BE2C (cell line): ENCODE results near the gene SEMA3B.

Experiments
- DNase-seq: peaks from one replicate; pipeline ENCODE4 v3.0.0-alpha.2; 2020
- H3K27me3 ChIP-seq: fragments of 250-450 bp; sonication (Bioruptor Pico); 2 replicates; pipeline ENCODE4 v1.5.1; 2020; ENCODE audit warnings: mild to moderate bottlenecking
- H3K36me3 ChIP-seq: fragments of 250-450 bp; sonication (Bioruptor Pico); 2 replicates; pipeline ENCODE4 v1.5.1; 2020; ENCODE audit warnings: mild to moderate bottlenecking
- H3K4me1 ChIP-seq: fragments of 250-450 bp; sonication (Bioruptor Pico); 2 replicates; pipeline ENCODE4 v1.5.1; 2020
- H3K4me3 ChIP-seq: 2 replicates; pipeline ENCODE4 v1.5.1; 2011; ENCODE audit warnings: low read depth, low read length
- H3K9me3 ChIP-seq: fragments of 250-450 bp; sonication (Bioruptor Pico); 2 replicates; pipeline ENCODE4 v1.5.1; 2020
- CTCF ChIP-seq: IDR thresholded peaks from 2 replicates; pipeline ENCODE4 v1.5.1; 2012; ENCODE audit warnings: mild to moderate bottlenecking, low read depth, low read length

The SEMA3B gene

GRCh38 chr3:50255251-50255615 is 13.7 kb upstream of the SEMA3B start:
- DNase-seq, result no peak
- Histone ChIP-seq H3K4me1 (peaks cover 4% of the 10 kb centered on the region), H3K27me3 (no peaks in the 10 kb centered on the region), H3K4me3 (no peak overlapping the region), H3K9me3 (no peaks in the 10 kb centered on the region), H3K36me3 (peaks cover 4% of the 10 kb centered on the region)
- no peak for TF ChIP-seq CTCF

GRCh38 chr3:50256978-50257890 is 11.7 kb upstream of the SEMA3B start:
- Histone ChIP-seq H3K36me3 (peaks cover 4% of the 10 kb centered on the region), H3K27me3 (no peaks in the 10 kb centered on the region), H3K4me3 (no peak overlapping the region), H3K9me3 (no peaks in the 10 kb centered on the region), H3K4me1 (peaks cover 4% of the 10 kb centered on the region)
- peak; percentile 59 for DNase-seq
- TF ChIP-seq CTCF, result peak; percentile 63

- Histone ChIP-seq H3K9me3 (no peaks in the 10 kb centered on the region), H3K4me1 (peaks cover 4% of the 10 kb centered on the region), H3K36me3 (peaks cover 4% of the 10 kb centered on the region), H3K27me3 (no peaks in the 10 kb centered on the region), H3K4me3 (no peak overlapping the region)
- DNase-seq, result no peak
- no peak for TF ChIP-seq CTCF
Measured at GRCh38 chr3:50258029-50258680, 10.8 kb upstream of the SEMA3B start.

GRCh38 chr3:50258979-50259378 is 10.0 kb upstream of the SEMA3B start:
- peaks cover 4% of the 10 kb centered on the region for H3K4me1 ChIP-seq
- H3K9me3 ChIP-seq, result no peaks in the 10 kb centered on the region
- H3K27me3 ChIP-seq, result no peaks in the 10 kb centered on the region
- H3K4me3 ChIP-seq, result no peak overlapping the region
- H3K36me3 ChIP-seq, result peaks cover 4% of the 10 kb centered on the region
- no peak for DNase-seq
- no peak for TF ChIP-seq CTCF

GRCh38 chr3:50259432-50260026 is 9.4 kb upstream of the SEMA3B start:
- Histone ChIP-seq H3K4me3 (no peak overlapping the region), H3K4me1 (peaks cover 4% of the 10 kb centered on the region), H3K9me3 (no peaks in the 10 kb centered on the region), H3K36me3 (peaks cover 4% of the 10 kb centered on the region), H3K27me3 (no peaks in the 10 kb centered on the region)
- no peak for DNase-seq
- TF ChIP-seq CTCF, result no peak
